GM23248 (cell line): ENCODE measurements around the gene LLGL2. TPM values are rescaled to one million over a fixed set of nuclear protein-coding genes. Genes with fewer than 3 reads are reported as not detected.

ENCODE experiments used
- DNase-seq: peaks from one replicate; pipeline ENCODE4 v3.0.0-alpha.2; 2015
- H2AFZ ChIP-seq: fragments of 200-600 bp; sonication (generic); 2 replicates; pipeline ENCODE4 v1.6.1; 2016; ENCODE audit warnings: antibody characterized with exemption
- H3F3A ChIP-seq: fragments of 200-600 bp; sonication (generic); 2 replicates; pipeline ENCODE4 v1.6.1; 2016; ENCODE audit warnings: mild to moderate bottlenecking, antibody characterized with exemption, mixed run types; ENCODE audit not compliant: insufficient read depth
- H3K27ac ChIP-seq: fragments of 200-600 bp; sonication (generic); 2 replicates; pipeline ENCODE4 v1.5.1; 2016; ENCODE audit warnings: mild to moderate bottlenecking
- H3K27me3 ChIP-seq: fragments of 200-600 bp; sonication (generic); replicated peaks from 2 replicates; pipeline ENCODE4 v1.6.1; 2016; ENCODE audit warnings: mild to moderate bottlenecking; ENCODE audit not compliant: insufficient read depth
- H3K36me3 ChIP-seq: fragments of 200-600 bp; sonication (generic); 2 replicates; pipeline ENCODE4 v1.6.1; 2016; ENCODE audit warnings: low read depth, mild to moderate bottlenecking
- H3K4me1 ChIP-seq: fragments of 200-600 bp; sonication (generic); 2 replicates; pipeline ENCODE4 v1.6.1; 2016; ENCODE audit warnings: mild to moderate bottlenecking; ENCODE audit not compliant: insufficient read depth
- H3K4me2 ChIP-seq: fragments of 200-600 bp; sonication (generic); one replicate; pipeline ENCODE4 v1.6.1; 2016; ENCODE audit warnings: mild to moderate bottlenecking; ENCODE audit not compliant: unreplicated experiment
- H3K4me3 ChIP-seq: fragments of 200-600 bp; sonication (generic); 2 replicates; pipeline ENCODE4 v1.5.1; 2016; ENCODE audit warnings: mild to moderate bottlenecking
- H3K79me2 ChIP-seq: fragments of 200-600 bp; sonication (generic); 2 replicates; pipeline ENCODE4 v1.6.1; 2016; ENCODE audit warnings: mild to moderate bottlenecking; ENCODE audit not compliant: insufficient read depth
- H3K9ac ChIP-seq: fragments of 200-600 bp; sonication (generic); 2 replicates; pipeline ENCODE4 v1.6.1; 2016; ENCODE audit warnings: mild to moderate bottlenecking
- H3K9me2 ChIP-seq: fragments of 200-600 bp; sonication (generic); 2 replicates; pipeline ENCODE4 v1.6.1; 2016; ENCODE audit warnings: mixed run types, mild to moderate bottlenecking, moderate library complexity; ENCODE audit not compliant: insufficient read depth
- H3K9me3 ChIP-seq: fragments of 200-600 bp; sonication (generic); one replicate; pipeline ENCODE4 v1.6.1; 2017; ENCODE audit warnings: low read depth
- H4K20me1 ChIP-seq: fragments of 200-600 bp; sonication (generic); 2 replicates; pipeline ENCODE4 v1.6.0; 2016; ENCODE audit not compliant: insufficient read depth
- EZH2 ChIP-seq: fragments of 200-600 bp; sonication (generic); IDR thresholded peaks from 2 replicates; pipeline ENCODE4 v1.6.1; 2018; ENCODE audit warnings: antibody characterized with exemption, mild to moderate bottlenecking; ENCODE audit not compliant: insufficient read depth, poor library complexity, severe bottlenecking
- EZH2phosphoT487 ChIP-seq: fragments of 200-600 bp; sonication (generic); IDR thresholded peaks from 2 replicates; pipeline ENCODE4 v1.6.1; 2018; ENCODE audit warnings: antibody characterized with exemption, moderate library complexity, mild to moderate bottlenecking, low read depth; ENCODE audit not compliant: insufficient read depth
- WGBS, 2 experiments: methylation state at CpG; one replicate each; pipeline ENCODE4 v1.1.6; 2015 to 2017; ENCODE audit warnings: low lambda C conversion rate in 2 of 2, low coverage in 1 of 2; ENCODE audit errors: missing lambda C conversion rate in 2 of 2; 5-methylcytosine and 5-hydroxymethylcytosine counted together
- in situ Hi-C: fragments of 300-500 bp; cut with MboI; formaldehyde crosslinking; loops from 2 replicates; pipeline ENCODE4 v1.15.0; 2020
- polyA plus RNA-seq: library from polyadenylated mRNA; unstranded; fragments of >200 nt; fragmentation: Nextera tagmentation; extraction: Ambion mirVana; gene quantifications from 2 replicates; pipeline ENCODE4 v1.2.1, GENCODE V29; 2016
- total RNA-seq: library from RNA; depleted of rRNA; stranded (reverse); fragments of >200 nt; shearing (Covaris generic); gene quantifications from 2 replicates; pipeline ENCODE4 v1.2.3, GENCODE V29; 2014

The LLGL2 gene
- total and polyA plus RNA-seq, 2 experiments from 2014 or later = not detected

DNA sequence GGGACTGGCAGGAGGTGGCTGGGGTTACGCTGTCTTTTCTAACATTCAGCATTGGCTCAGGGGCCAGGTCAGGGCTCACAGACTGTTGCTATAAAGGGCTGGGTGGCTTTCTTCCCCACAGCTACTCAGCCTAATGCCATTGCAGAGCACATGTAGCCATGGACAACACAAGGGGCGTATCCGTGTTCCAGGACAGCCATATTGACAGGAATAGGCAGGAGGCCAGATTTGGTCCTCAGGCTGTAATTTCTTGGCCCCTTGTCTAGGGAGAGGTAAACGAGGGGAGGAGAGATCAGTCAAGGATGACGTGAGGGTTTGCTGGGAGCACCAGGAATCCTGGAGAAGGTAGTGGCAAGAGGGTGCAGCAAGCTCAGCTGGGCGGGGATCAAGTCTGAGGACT is 40.9 kb downstream of the LLGL2 start:
- H3K4me2 ChIP-seq = no peak overlapping the region
- WGBS, 2 experiments = 49 to 55% methylated on average over 6 of the region's 6 CpGs

DNA sequence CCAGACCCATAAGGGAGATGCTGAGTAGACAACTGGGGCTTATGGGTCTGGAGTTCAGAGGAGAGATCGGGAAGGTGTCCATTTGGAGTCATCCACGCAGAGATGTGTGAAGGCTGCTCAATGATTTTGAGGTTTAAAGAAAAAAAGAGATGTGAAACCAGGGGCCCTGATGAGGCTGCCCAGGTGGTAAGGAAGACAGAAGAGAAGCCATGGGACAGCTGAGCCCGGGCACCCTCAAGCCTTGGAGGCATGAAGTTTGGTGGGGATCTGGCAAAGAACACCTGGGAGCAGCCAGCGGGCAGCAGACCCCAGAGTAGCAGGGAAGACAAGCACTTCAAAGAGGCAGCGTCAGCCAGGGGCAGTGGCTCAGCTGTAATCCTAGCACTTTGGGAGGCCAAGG is 41.3 kb downstream of the LLGL2 start:
- in situ Hi-C loops = no loop called here
- no peak overlapping the region for H2AFZ ChIP-seq

More for the DNA sequence above, 40.9 kb downstream of the LLGL2 start:
- H3K9me3 ChIP-seq = no peaks in the 10 kb centered on the region
- no peak overlapping the region for H3K9ac ChIP-seq
- no peaks in the 10 kb centered on the region for H3K79me2 ChIP-seq
- peaks cover 6% of the 10 kb centered on the region; the same call in 1 of the 2 replicates for H3K27me3 ChIP-seq
- no peak overlapping the region for H3K4me3 ChIP-seq
- no peak overlapping the region for H2AFZ ChIP-seq
- no peak for TF ChIP-seq EZH2phosphoT487
- TF ChIP-seq EZH2 = no peak
- H3K36me3 ChIP-seq = no peaks in the 10 kb centered on the region
- no peaks in the 10 kb centered on the region for H3K9me2 ChIP-seq
- H3K27ac ChIP-seq = no peak overlapping the region
- H3F3A ChIP-seq = no peaks in the 10 kb centered on the region
- in situ Hi-C loops = no loop called here
- DNase-seq = no peak
- no peaks in the 10 kb centered on the region for H4K20me1 ChIP-seq
- 0 out of 2 replicates have a peak, but pooled peaks cover 5% of the 10 kb centered on the region for H3K4me1 ChIP-seq

DNA sequence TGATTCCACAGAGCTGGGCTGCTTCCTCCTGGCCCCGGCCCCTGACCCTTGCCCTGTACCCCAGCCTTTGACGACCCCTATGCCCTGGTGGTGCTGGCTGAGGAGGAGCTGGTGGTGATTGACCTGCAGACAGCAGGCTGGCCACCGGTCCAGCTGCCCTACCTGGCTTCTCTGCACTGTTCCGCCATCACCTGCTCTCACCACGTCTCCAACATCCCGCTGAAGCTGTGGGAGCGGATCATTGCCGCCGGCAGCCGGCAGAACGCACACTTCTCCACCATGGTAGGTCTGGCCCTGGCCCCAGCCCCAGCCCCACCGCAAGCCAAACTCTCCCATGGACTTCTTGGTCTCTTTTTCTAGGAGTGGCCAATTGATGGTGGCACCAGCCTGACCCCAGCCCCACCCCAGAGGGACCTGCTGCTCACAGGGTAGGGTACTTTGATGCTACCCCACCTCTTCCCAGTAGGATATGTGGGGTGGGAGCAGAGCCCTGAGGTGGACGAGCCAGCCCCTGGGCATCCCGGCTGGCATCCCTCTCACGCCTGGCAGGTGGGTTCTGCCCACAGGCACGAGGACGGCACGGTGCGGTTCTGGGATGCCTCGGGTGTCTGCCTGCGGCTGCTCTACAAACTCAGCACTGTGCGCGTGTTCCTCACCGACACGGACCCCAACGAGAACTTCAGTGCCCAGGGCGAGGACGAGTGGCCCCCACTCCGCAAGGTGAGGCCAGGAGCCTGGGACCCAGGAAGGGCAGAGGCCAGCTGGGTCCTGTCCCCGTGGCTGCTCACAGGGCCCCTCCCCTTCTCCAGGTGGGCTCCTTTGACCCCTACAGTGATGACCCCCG is 43.1 kb downstream of the LLGL2 start:
- in situ Hi-C loops = no loop called here
- WGBS, 2 experiments = 79 to 81% methylated on average over 30 to 31 of the region's 31 CpGs
- no peak for DNase-seq
- H4K20me1 ChIP-seq = no peaks in the 10 kb centered on the region
- no peak overlapping the region for H3K27ac ChIP-seq
- H3K9me2 ChIP-seq = no peaks in the 10 kb centered on the region
- no peak for TF ChIP-seq EZH2
- TF ChIP-seq EZH2phosphoT487 = no peak
- H3K4me3 ChIP-seq = no peak overlapping the region
- no peaks in the 10 kb centered on the region for H3K79me2 ChIP-seq
- no peaks in the 10 kb centered on the region for H3F3A ChIP-seq
- H3K9me3 ChIP-seq = no peaks in the 10 kb centered on the region
- H2AFZ ChIP-seq = no peak overlapping the region
- H3K27me3 ChIP-seq = peaks cover 6% of the 10 kb centered on the region; the same call in 1 of the 2 replicates
- no peak overlapping the region for H3K9ac ChIP-seq
- H3K4me1 ChIP-seq = no peaks in the 10 kb centered on the region
- no peak overlapping the region for H3K4me2 ChIP-seq
- H3K36me3 ChIP-seq = no peaks in the 10 kb centered on the region

More for the DNA sequence above, 41.3 kb downstream of the LLGL2 start:
- Histone ChIP-seq H4K20me1 (no peaks in the 10 kb centered on the region), H3K9me3 (no peaks in the 10 kb centered on the region), H3K36me3 (no peaks in the 10 kb centered on the region), H3K9me2 (no peaks in the 10 kb centered on the region), H3K9ac (no peak overlapping the region), H3K79me2 (no peaks in the 10 kb centered on the region), H3K4me2 (no peak overlapping the region), H3F3A (no peaks in the 10 kb centered on the region), H3K4me3 (no peak overlapping the region), H3K27ac (no peak overlapping the region), H3K4me1 (0 out of 2 replicates have a peak, but pooled peaks cover 4% of the 10 kb centered on the region), H3K27me3 (peaks cover 6% of the 10 kb centered on the region; the same call in 1 of the 2 replicates)
- DNase-seq = no peak
- WGBS, 2 experiments = 50 to 58% methylated on average over 5 of the region's 5 CpGs
- TF ChIP-seq EZH2 = no peak

DNA sequence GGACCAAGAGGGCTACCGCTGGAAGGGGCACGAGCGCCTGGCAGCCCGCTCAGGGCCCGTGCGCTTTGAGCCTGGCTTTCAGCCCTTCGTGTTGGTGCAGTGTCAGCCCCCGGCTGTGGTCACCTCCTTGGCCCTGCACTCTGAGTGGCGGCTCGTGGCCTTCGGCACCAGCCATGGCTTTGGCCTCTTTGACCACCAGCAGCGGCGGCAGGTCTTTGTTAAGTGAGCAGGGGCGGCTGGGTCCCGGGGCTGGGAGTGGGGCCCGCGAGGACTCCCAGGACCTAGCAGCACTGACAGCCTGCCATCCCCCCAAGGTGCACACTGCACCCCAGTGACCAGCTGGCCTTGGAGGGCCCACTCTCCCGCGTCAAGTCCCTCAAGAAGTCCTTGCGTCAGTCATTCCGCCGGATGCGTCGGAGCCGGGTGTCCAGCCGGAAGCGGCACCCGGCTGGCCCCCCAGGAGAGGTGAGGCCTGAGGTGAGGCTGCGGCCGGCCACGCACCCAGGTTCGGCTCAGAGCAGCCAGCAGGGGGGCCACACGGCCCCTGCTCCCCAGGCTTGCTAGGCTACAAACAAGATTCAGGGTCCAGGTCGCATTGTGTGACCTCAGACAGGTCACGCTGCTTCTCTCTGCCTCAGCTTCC is 44.7 kb downstream of the LLGL2 start:
- H3K4me3 ChIP-seq = no peak overlapping the region
- no peaks in the 10 kb centered on the region for H3F3A ChIP-seq
- no peak for DNase-seq
- no peak for TF ChIP-seq EZH2
- TF ChIP-seq EZH2phosphoT487 = no peak
- H3K4me2 ChIP-seq = no peak overlapping the region
- H3K27ac ChIP-seq = no peak overlapping the region
- H3K9ac ChIP-seq = no peak overlapping the region
- no peaks in the 10 kb centered on the region for H3K36me3 ChIP-seq
- H3K9me2 ChIP-seq = no peaks in the 10 kb centered on the region
- H4K20me1 ChIP-seq = no peaks in the 10 kb centered on the region
- WGBS, 2 experiments = 83 to 85% methylated on average over 29 to 34 of the region's 35 CpGs
- peaks cover 6% of the 10 kb centered on the region; the same call in 1 of the 2 replicates for H3K27me3 ChIP-seq
- in situ Hi-C loops = no loop called here
- no peaks in the 10 kb centered on the region for H3K79me2 ChIP-seq
- no peaks in the 10 kb centered on the region for H3K4me1 ChIP-seq
- no peak overlapping the region for H2AFZ ChIP-seq
- no peaks in the 10 kb centered on the region for H3K9me3 ChIP-seq
